GM19193 (cell line): ENCODE results near the gene PDIA5.

Experiments
- POLR2A ChIP-seq: IDR thresholded peaks from 4 replicates; pipeline ENCODE4 v1.6.1; 2011; ENCODE audit not compliant: insufficient read depth, insufficient read length; ENCODE audit errors: extremely low read depth

The PDIA5 gene

DNA sequence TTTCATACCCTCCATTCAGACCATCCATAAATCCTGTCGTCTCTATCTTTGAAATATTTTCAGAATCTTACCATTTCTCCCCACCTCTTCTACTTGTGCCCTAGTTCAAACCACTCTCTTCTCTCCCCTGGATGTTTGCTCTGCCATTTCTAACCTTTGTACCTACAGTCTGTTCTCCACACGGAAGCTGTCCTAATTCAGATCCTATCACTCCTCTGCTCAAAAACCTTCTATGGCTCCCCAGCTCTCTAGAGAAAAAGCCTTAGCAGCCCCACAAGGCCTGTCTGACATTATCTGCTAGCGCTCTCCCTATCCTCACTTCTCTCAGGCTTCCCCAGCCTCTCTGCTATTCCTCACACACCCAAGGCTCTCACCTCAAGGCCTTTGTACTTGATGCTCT is 34.8 kb upstream of the PDIA5 start:
- TF ChIP-seq POLR2A: no peak

DNA sequence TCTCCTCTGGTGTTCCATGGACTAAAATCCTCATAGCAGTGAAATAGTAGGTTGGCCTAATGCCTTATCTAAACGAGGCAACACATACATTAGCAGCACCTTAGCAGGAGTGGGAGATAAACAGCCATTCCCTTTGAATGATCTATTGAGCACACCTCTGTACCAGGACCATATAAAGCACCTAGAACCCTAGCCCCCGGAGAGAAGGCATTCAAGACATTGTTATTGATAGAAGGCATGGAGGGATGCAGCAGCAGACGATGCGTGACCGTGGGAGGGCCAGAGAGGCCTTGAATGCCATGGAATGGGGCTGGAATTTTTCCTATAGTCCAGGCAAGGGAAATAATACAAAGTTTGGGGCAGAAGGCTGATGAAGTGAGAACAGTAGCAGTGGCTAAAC is 32.7 kb upstream of the PDIA5 start:
- no peak for TF ChIP-seq POLR2A

DNA sequence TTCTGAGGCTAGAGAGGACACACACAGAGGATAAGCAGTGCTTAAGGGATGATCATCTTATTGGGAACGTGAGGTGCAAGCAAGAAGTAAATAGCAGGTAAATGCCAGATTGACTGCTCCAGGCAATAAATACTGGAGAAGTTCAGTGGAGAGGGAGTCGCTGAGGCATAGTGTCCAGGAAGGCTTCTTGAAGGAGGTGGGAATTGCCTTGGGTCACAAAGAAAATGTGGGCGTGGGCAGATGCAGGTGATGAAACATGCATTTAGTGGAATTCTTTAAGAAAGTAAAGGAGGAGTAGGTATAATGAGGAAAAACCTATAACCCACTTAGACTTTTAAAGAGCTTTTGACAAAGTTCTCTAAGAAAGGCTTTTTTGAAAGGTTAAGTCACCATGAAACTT is 31.8 kb upstream of the PDIA5 start:
- TF ChIP-seq POLR2A: no peak

DNA sequence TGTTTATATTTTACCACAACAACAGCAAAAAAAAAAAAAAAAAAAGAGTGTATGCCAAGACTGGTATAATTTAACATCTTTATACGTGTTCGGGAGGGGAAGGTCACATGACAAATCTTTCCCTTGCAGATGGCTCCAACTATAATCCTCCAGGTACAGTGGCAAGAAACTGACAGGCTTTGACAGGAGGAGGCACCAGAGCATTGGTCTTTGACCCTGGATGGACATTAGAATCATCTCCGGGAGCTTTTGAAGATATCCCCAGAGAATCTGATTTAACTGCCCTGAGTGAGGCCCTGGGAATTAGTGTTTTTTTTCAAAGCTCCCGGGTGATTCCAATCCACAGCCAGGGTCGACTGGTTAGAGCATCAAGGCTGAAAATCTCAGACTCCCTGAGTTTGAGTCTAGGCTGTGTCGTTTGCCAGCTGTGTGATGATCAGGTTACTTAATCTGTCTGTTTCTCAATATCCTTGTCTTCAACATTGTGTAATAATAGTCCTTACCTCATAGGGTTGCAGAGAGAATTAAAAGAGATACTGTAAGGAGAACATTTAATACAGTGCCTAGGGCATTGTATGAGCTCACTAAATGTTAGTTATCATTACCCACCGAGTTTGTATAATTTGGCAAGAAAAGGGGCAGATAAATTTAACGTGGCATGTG is 30.3 kb upstream of the PDIA5 start:
- no peak for TF ChIP-seq POLR2A

DNA sequence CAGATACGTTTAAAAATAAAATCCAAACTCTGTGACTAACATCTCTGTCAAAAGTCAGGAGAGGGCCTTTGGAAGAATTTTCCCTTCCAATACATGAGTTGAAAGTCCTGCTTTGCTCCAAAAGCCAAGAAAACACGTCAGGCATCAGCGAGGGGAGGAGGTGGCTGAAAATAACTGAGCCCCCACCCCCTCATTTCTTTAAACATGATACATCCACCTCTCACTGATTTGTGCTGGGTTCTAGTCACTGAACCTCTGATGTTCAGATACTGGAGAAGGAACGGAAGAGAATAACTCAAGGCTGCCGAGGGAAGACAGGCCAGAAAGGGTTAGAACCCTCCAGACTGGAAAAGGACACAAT is 29.8 kb upstream of the PDIA5 start:
- TF ChIP-seq POLR2A: no peak

DNA sequence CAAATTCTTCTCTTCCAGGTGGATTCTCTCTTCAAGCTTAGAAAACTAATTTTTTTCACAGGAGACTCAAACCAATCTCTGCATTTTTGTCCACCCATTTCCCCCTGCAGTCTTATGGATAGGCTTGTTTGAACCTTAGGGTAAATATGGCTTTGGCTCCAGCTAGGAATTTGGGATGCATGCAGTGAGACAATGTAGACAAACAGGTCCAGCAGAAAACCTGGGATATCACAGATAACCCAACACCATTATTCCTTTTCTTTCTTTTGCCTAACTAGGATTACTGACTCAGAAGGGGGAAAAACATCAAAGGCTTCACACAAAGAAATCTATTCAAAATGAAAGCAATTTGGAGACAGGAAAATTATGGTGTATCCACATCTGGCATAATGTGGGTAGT is 28.1 kb upstream of the PDIA5 start:
- TF ChIP-seq POLR2A: no peak

DNA sequence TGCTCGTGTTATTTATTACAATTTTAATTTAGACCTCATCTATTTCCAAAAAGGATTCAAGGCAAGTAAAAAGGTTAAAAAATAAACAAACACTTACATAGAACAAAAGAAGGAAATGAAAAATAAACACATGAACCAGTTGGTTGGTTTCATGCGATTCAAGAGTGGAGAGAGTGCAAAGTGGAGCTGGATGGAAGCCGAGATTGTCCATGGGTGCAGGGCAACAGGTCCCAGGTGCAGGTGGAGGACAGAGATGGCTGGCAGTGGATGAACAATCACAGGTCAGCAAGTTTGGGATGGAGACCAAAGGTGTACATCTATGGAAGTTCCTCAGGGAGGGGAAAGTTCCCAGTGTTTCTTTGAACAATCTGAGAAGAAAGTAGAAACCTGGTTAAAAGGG is 27.6 kb upstream of the PDIA5 start:
- TF ChIP-seq POLR2A: no peak

DNA sequence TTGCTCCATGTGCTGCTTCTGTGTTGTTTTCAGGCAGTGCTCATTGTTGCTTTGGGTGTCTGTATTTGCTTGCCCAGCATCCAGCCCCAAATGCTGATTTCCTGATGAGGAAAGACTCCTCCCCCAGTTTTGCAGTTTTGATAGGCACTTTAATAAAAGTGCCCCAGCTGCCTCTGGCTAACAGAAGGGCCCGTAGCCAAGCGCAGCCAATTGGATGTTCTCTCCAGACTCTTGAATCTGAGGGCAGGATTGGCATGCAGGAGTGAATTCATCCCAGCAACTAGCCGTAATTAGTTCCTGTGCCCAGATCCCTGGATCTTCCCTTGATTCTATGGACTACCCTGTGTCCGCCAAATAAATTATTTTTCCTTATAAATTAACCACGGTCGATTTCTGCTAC is 24.4 kb upstream of the PDIA5 start:
- no peak for TF ChIP-seq POLR2A

DNA sequence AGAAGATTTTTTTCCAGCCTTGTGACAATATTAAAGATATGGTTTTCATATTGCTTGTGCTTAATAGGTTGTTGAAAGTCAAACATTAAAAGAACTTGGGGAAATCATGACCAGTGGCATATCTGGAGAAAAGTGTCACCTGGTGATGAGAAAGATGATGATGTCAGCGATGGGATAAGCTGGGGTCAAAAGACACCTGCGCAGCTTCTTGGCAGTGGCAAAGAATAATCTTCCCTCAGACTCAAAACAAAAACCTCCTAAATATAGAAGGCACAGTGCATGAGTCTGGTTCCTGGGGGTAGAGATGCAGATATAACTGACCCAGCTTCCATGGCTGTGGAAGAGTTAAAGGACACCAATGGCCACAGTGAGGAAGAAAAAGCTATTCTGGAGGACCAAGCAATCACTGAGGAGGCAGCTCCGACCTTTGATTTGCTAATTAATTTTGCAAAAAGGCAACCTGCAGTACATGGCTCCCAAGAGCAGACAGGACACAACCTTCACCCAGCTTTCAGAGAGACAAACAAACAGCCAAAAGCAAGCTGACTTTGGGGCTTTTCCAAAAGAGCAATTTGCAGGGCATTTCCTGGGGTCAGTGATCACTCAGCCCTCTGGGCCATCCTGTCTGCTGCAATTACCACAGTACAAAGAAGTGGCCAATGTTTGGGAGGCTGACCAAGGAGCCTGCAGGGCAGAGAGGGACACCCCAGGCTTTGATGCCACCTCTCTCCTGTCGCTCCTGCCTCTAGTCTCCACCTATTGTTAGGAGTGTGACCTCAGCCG is 21.7 kb upstream of the PDIA5 start:
- TF ChIP-seq POLR2A: no peak

DNA sequence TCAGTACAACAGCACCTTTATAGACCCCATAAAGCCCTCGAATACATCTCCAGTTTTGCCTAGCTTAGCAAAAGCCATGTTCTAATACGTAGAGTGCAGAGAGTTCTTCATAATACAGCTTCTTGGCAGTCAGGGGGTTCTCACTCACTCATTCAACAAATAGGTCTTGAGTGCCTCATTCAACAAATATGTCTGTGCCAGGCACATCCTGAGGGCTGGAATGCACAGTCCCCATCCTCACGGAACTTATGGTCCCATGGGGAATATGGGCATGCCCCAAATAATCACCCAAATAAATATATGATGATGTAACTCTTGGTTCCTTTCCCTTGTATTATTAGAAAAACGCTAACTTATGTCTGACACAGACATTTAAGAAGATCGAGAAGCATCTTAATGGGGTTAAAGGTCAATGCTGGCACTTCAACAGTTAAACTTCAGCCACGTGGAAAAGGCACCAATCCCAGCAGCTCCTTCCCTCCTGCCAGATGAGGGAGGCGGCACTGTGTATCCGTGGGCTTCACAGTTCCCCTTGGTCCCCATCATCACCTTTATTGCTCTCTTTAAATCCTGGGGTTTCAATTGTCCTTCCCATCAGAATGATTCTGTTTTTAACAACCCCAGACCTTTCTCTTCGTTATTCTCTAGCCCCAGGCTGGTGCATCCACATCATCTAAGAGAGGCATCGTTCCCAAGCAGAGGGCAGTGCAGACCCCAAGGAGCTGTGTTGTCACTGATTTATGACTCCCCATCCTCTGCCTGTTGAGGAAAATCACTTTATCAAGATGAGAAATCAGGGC is 20.4 kb upstream of the PDIA5 start:
- no peak for TF ChIP-seq POLR2A

DNA sequence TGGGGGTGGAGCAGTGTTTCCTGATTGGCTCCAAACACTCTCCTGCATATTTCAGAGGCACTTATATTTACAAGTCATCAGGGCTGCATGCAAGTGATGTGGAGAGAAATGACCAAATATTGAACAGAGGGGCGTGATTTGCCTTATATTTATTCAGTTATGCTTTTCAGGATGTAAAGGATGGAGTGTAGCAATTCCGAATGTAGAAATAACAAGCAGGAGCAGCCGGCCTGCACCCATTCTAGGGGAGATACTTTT is 19.8 kb upstream of the PDIA5 start:
- no peak for TF ChIP-seq POLR2A

DNA sequence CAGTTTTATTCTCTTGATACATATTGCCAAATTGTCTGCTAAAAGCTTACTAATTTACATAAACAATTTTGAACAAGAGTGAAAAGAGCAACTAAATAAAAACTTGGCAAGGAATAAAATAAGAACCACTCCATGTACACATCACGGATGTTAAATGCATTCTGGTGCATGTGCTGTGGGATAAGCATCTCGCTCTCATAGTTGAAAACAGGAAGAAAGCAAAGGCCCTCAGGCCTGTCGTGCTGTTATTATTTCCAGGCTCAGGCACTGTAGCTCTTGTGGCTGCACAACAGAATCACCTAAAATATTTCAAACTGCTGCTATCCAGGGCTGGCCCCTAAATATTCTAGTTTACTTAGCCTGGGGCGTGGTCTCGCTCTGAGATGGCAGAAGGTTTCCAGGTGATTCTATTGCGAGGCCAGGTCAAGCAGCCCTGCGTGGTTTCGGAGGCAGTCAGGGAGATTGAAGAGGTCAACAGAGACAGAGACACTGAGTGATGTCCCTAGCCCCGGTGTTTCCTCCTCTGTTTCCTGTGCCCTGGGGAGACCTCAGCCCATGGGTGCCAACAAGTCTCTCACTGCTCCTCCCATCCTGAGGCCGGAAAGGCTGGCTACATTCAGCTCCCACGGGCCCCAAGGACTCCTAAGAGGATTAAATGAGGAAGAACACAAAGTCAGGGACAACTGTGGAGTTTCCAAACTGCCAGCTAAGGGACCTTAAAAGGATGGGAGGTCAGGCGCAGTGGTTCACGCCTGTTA is 18.2 kb upstream of the PDIA5 start:
- TF ChIP-seq POLR2A: no peak

DNA sequence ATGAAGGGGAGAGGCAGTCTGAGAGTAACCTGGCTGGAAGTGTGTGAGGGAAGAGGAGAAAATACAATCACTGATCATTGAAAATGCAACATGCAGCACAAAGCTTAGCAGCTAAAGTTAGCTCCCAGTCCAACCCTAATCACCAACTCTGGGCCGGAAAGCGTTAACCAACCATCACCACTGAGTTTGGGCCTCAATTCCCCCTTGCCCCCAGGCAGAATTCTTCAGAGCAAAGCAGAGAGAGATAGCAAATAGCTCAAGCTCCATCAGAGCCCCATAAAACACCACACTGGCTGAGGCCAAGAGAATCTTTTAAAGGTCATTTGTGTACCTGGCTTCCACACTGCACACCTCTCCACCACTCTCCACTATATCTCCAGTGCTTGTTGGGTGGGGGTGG is 16.2 kb upstream of the PDIA5 start:
- TF ChIP-seq POLR2A: no peak

DNA sequence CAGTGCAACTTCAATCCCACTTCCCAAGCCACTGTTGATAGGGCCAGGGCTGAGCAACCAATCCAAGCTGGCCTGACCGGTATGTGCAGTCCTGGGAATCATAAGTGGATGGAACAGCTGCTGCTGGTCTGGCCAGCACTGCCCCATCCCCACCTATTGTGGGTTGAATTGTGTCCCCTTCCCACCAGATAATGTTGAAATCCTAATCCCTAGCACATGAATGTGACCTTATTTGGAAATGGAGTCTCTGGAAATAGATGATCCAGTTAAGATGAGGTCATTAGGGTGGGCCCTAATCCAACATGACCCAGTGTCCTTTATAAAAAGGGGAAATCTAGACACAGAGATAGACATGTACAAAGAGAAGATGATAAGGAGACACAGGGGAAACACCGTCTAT is 13.7 kb upstream of the PDIA5 start:
- TF ChIP-seq POLR2A: no peak

DNA sequence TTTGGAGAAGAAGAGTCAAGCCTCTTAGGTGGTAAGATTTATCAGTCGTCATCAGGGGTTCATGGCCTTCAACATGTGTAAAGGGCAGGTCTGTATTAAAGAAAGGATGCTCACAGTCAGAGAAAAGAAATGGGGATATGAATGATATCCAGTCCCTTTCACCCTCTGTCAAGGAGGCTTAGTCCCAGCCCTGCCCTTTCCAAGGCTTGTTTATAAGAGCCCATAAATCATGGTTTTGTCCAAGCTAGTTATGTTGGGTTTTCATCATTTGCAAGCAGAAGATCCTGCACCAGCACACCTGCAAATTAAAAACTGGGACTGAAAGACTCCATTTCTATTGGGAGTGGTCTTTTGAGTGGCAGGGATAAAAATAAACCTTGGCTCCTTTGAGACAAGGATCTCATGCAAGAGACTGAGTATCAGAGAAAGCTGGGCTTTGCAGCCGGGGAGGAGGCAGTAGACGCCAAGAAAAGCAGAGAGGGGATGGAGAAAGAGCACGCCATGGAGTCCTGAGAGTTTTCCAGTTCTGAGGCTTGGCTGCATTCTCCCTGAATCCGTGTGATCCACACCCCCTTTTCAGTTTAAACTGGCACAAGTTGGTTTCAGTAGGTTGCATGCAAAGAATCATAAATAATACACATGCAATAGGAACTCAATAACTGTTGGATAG is 12.6 kb upstream of the PDIA5 start:
- TF ChIP-seq POLR2A: no peak

DNA sequence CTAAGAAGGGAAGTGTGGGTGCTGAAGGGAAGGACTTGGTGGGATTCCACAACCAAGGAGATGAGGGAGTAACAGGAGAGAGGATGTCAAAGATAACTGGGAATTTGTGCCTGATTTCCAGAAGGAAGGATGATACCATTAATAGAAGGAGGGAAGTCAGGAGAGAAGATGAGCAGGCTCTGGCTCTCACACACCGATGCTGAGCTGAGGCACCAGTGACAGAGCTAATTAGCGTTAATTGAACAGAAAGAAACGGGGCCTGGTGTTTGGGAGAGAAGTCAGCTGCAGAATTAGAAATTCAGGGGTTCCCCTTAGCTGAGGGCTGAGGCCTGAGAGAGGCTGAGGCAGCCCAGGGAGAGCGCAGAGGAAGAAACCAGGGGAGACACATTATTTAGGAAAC is 11.9 kb upstream of the PDIA5 start:
- no peak for TF ChIP-seq POLR2A

DNA sequence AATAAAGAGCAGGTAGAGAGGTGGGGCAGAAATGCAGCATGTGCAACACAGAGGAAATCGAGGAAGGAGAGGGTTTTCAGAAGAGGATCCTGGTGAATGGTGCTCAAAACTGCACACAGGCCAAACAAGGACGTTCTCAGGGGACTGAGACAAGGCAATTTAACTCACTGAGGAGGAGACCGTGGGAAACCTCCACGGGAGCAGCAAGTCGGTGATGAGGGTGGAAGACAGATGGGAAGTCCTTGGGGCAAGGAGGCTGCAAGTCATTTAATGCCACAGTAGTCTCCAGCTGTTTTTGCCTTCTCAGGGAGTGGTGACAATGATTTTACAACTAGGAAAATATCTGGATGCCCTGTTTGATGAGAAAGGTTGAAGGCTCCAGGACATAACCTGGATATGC is 11.5 kb upstream of the PDIA5 start:
- TF ChIP-seq POLR2A: no peak
